GM12891 (cell line): Measurements from ENCODE around the gene ANKRD45.
"Not testable (repeated sequence)": the region's sequence is repeated elsewhere in the genome, so short reads cannot be mapped to it uniquely, and the experiment has no call there.

ENCODE experiments used
- POLR2A ChIP-seq: IDR thresholded peaks from 2 replicates; pipeline ENCODE4 v1.6.1; 2011; ENCODE audit warnings: low read depth, low read length, control low read depth
- POLR2AphosphoS5 ChIP-seq: IDR thresholded peaks from 2 replicates; pipeline ENCODE4 v1.6.1; 2011; ENCODE audit warnings: low read depth, low read length, control low read depth
- TAF1 ChIP-seq: IDR thresholded peaks from 2 replicates; pipeline ENCODE4 v1.6.1; 2011; ENCODE audit warnings: low read depth, low read length, control low read depth

- TF ChIP-seq POLR2AphosphoS5, TAF1, POLR2A: not testable (repeated sequence)
Measured at GRCh38 chr1:173563846-173564245, 105.8 kb downstream of the ANKRD45 start.
